GM21360 (cell line): ENCODE results near the gene CCDC33.

Source experiments
- ATAC-seq: cut with Tn5 transposase; IDR thresholded peaks from one replicate; pipeline ENCODE4 v1.9.1; 2021; ENCODE audit warnings: mild to moderate bottlenecking, moderate library complexity; ENCODE audit not compliant: unreplicated experiment

The CCDC33 gene

DNA sequence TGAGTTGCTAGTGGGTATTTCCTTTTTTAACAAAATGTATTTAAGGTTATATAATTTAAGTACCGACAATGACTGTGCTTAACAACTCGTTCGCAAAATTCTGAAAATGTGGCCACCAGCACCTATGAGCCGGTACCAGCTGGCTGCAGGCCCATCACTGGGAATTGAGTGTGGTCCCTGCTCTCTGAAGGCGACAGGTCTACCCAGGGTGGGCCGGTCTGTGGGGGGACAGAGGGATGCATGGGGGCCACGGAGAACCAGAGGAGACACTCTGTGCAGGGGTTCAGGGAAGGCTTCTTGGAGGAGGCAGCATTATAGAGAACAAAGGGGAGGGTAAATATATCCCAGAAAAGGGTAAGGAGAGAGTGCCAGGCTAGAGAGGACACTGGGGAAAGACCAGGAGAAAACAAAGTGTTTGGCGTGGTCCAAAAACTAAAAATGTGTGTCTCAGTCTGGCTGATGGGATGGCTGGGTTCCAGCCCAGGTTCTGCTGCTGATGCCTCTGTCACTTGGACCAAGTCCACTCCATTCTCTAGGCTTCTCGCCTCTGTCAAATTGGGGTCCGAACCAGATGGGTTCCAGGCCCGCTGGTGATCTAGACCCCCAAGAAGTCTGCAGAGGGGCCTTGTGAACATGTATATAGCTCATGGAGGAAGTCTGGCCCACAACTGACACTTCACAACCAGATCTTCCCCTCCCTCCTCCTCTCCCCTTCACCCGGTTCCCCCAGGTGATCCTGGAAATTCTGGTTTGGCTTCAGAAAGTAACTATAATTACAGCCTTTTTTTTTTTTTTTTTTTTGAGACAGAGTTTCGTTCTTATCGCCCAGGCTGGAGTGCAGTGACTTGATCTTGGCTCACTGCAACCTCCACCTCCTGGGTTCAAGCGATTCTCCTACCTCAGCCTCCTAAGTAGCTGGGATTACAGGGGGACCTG lies 142.0 kb downstream of the CCDC33 start:
- no peak for ATAC-seq

DNA sequence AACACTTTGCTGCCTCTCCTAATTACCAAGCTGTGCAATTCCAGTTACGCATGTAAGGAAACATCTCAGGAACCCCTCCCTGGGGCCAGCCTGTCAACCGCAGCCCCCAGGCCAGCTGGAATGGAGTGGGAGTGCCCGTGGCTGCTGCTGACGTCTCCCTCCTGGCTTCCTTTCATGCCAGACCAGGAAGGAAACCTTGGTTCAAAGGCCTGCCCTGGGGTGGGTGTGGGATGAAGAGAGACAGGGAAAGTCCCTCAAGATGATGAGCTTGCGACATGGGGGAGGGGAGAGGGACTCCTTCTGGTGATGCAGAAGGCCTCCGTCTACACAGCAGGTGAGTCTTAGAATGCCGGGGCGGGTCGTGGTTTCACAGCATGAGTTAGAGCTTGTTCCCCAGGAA lies 142.7 kb downstream of the CCDC33 start:
- no peak for ATAC-seq

DNA sequence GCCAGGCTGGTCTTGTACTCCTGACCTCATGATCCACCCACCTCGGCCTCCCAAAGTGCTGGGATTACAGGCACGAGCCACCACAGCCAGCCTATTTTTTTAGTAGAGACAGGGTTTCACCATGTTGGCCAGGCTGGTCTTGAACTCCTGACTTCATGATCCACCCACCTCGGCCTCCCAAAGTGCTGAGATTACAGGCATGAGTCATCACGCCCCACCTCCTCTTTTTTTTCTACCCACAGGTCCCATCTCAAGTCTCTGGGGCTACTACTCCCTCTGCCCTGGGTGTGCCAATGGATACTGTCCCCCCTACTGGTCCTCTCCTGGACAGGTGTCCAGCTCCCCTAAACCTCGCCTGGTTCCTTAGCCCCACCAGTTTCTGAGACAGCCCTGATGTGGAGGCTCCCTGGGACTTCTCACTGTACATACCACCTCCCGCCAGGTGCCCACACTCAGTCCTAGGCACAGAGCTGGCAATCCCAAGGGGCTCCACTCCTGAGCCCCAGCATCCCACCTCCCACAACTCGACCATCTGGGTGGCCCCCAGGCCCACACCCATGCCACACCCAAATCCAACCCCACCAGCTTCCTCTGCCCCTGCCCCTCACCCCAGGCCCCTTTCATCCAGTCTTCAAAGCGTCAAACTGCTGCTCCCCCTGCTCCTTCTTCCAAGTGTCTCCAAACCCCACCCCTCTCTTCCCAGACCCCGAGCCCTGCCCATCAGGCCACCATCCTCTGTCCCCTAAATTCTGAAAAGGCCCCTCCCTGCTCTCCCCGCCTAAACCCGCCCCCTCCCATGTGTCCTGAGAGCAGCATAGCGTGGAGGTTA lies 144.4 kb downstream of the CCDC33 start:
- ATAC-seq = no peak

DNA sequence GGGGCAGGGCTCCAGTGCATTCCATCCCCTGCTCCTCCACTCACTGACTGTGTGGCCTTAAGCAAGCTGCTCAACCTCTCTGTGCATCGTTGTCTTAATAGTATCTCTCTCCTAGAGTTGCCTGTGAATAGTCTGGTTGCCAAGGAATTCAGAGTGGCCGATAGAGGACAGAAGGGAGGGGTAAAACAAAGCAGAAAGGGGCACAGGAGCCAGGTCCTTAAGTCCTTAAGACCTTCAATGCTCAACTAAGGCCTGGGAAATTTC lies 145.0 kb downstream of the CCDC33 start:
- ATAC-seq = no peak

DNA sequence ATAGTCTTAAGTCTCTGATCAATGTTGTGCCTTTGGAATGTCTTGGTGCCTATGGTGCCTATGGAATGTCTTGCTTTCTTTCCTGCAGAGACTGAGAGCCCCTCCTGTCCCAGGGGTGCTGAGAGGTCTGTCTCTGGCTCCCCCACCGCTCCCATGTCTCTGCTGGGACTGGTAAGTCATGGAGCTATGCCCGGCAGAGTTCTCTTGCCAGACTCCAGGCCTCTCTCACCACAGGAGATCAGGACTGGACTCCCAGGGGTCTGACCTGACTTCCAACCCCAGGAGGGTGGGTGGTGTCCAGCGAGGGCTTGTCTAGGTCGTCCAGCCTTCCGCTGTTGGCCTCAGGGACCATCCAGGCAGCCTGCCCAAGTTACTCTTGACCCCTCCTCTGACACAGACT lies 145.4 kb downstream of the CCDC33 start:
- ATAC-seq = no peak

DNA sequence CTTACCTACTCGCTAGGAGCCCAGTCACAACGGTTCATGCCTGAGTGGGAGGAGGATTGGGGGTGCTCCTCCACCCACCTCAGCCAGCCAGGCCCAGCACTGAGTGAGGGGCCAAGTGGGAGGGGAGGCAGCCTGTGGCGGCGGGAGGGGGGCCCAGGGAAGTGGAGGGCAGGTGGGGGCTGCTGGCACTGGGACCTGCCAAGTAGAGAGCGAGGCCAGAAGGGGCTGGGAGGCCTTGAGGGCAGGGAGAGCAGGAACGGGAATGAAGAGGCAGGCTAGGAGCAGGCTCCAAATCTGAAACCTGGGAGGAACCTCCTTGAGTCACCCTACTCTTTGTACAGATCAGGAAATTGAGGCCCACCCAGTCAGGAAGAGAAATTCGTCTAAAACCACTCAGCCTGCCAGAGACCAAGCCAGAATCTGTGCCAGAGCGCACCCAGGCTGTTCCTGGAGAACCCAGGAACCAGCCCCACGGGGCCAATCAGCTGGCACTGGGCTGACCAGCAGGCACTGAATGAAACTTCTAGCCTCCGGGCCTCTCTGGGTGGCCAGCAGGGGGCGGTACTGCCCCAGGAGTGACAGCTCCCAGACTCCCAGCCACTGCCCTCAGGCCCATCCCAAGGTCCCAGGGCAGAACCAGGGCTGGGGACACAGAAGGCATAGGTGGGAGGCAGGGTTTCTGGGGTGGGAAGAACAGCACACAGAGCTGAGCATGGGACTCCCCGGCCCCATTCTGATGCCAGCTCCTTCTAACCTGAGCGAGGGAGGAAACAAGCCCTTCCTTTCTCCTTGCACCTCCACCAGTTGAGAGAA lies 146.1 kb downstream of the CCDC33 start:
- no peak for ATAC-seq

DNA sequence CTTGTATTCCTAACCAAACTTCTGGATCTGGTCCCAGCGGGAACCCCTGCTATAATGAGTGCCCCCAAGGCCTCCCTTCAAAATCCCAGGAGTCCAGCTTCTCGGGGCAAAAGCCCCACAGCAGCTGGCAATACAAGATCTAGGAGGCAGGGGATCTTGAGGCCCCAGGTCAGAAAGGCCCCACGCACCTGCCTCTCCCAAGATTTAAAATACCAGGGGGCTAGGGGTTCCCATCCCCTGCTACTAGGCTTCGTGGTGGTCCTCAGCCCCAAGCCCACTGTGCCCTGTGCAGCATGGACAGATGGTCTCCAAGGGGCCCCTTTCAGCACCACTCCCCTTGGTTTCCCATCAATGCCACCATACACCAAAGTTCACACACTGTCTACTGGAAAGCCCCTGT lies 147.2 kb downstream of the CCDC33 start:
- no peak for ATAC-seq

DNA sequence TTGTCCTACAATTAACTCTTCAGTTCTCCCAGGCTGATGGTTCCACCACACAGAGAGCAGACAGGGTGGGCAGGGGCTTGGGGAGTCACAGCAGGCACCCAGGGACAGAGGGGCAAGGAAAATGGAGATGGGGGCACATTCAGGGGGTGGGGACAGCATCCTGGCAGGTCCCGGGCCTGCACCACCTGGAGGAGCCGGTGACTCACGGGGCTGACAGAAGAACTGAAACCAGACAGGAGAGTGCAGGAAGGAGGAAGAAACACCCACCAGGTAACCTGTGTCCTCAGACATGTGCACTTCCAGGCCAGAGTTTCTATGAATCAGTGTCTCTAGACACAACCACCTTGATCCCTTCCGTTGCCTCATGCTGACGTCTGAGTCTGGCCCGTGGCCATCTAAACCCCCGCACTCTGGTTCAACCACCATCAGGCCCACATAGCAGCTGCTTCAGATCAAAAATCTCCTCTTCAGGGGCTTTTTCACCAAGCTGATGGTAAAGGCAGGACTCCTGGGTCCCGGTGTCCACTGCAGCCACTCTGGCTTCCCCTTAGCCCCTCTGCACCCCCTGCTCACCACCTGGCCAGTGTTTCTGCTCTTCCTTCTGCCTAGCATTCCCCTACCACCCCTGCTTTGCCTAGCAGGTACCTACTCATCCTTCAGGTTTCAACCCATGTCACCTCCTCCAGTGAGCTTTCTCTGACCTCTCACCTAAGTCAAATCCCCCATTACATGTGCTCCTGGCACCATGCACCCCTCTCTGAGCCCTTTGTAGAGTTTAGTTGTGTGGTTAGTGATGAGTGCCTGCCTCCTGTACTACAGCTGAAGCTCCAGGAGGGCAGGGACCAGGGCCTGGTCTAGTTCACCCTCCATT lies 147.8 kb downstream of the CCDC33 start:
- peak; percentile 46 for ATAC-seq

DNA sequence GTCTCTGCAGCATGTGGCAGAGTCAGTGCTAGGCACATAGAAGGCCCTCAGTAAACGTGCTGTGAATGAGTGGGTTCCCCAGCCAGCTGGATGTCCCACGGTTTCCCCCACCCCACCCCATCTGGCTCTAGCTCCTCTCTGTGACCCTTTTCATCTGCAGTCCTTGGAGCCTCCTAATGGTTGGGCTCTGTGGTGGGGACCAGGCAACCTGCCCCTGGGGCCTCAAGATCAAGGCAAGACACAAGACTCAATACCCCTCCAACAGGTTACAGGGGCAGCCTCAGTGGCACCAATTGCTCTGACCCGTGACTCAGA lies 148.4 kb downstream of the CCDC33 start:
- ATAC-seq = no peak

DNA sequence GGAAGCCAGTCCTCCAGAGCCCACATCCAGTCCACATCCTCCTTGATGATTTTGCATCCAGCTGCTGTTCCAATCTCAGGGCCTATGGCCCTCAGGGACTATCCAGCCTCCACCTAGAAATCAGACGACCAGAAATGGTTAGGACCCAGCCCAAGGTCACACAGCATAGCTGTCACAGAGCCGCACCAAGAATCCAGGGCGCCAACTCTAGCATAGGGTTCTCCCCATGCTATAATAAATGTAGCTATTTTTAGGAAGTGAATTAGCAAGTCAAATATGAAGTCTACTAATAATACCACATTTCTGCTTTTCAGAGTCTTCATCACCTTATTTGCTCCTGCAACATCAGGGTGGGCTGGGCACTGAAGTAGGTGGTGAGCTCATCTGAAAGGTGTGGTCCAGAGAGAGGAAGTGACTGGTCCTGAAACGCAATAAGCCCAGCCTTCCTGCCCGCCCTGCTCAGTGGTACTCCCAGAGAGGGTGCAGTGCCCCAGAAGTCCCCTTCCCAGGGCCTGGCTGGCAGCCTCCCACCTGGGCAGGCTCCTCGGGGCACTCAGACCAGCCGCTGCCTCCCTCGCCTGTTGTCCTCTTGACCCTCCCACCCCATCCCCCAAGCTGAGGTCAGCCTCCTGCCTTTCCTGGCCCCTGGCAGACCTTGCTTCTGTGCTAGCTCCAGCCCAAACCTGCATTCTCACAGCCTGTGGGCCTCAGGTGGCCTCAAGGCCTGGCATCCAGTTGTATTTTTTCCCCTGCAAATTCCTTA lies 148.9 kb downstream of the CCDC33 start:
- peak; percentile 52 for ATAC-seq

DNA sequence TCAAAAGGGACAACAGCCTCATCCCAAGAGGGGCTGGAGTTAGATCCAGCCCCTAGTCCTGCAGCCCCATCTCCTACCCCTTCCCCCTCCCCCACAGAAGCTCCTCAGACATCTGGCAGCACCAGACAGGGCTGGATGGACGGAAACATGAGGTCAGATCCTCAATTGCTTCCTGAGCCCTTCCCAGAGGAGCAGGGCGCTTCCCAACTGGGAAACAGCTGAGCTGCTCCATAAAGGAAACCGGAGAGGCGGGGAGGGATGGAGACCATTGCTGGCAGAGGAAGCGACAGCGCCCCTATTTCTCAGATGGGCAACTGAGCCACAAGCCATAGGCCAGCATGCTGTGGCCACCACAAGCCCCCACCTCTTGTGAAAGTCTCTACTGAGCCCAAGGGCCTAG lies 149.6 kb downstream of the CCDC33 start:
- no peak for ATAC-seq
